Right atrium auricular region (tissue), 2 donors: ENCODE data around the gene CCNF. TPM values are rescaled to one million over a fixed set of nuclear protein-coding genes. Genes with fewer than 3 reads are reported as not detected.

Experiments used
- DNase-seq: peaks from one replicate; pipeline ENCODE4 v3.0.0-alpha.2; 2019; ENCODE audit warnings: low spot score
- H3K27ac ChIP-seq, 2 donors: fragments of 200-600 bp; sonication (generic); 1 replicate in 1 of 2; 2 replicates in 1 of 2; pipeline ENCODE4 v1.5.1; 2016 to 2019
- H3K27me3 ChIP-seq, 2 donors: fragments of 200-600 bp; sonication (generic); one replicate each; pipeline versions ENCODE4 v1.5.1 to v1.6.0; 2017 to 2019
- H3K36me3 ChIP-seq: fragments of 200-600 bp; sonication (generic); one replicate; pipeline ENCODE4 v1.5.1; 2016
- H3K4me1 ChIP-seq, 2 donors: fragments of 200-600 bp; sonication (generic); one replicate each; pipeline versions ENCODE4 v1.5.1 to v1.6.0; 2017 to 2019
- H3K4me3 ChIP-seq, 2 donors: fragments of 200-600 bp; sonication (generic); 1 replicate in 1 of 2; 2 replicates in 1 of 2; pipeline ENCODE4 v1.5.1; 2017 to 2019; ENCODE audit warnings: mild to moderate bottlenecking in 1 of 2, moderate library complexity in 1 of 2
- H3K9me3 ChIP-seq, 2 donors: fragments of 200-600 bp; sonication (generic); one replicate each; pipeline ENCODE4 v1.5.1; 2019
- microRNA-seq, 2 donors: library from miRNA; unstranded; fragments of <30 nt; microRNA quantifications; one replicate each; pipeline ENCODE4, GENCODE V29; 2016 to 2017; ENCODE audit warnings: borderline number of aligned reads in 2 of 2, borderline replicate concordance in 1 of 2
- total RNA-seq, 2 donors: library from RNA; depleted of rRNA; stranded (reverse); fragments of >200 nt; gene quantifications; one replicate each; pipeline ENCODE4 v1.1.0, GENCODE V29; 2016
- TF ChIP-seq, protein P1 (sequence below), 2 donors: fragments of 200-600 bp; sonication (generic); IDR thresholded peaks; one replicate each; pipeline ENCODE4 v1.5.1; 2019; ENCODE audit warnings: antibody characterized with exemption in 2 of 2

CCNF gene
- total RNA-seq, 2 donors from 2014 or later = 1.4 to 1.7 TPM

DNA sequence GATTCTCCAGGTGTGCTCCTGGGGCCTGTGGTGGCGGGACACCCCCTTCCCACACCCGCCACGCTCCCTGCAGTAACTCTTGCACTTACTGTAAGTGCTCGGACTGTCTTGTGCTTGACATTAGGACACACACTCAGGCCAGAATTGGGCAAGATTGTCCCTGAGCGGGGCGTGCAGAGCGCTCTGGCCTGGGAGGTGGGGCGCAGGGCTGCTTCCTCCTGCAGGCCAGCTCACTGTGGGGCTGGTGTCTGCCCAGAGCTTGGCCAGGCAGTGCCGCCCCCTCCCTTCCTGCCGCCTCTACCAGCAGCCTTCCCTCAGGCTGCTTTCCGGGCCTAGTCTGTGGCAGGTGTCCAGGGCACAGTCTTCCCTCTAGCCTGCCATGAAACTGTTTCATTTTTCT, 78.4 kb downstream of the CCNF start:
- H3K4me3 ChIP-seq = no peak overlapping the region
- H3K4me1 ChIP-seq = peaks cover 0 to 28% of the 10 kb centered on the region in 2 donors
- no peak for DNase-seq
- TF ChIP-seq, protein P1, sequence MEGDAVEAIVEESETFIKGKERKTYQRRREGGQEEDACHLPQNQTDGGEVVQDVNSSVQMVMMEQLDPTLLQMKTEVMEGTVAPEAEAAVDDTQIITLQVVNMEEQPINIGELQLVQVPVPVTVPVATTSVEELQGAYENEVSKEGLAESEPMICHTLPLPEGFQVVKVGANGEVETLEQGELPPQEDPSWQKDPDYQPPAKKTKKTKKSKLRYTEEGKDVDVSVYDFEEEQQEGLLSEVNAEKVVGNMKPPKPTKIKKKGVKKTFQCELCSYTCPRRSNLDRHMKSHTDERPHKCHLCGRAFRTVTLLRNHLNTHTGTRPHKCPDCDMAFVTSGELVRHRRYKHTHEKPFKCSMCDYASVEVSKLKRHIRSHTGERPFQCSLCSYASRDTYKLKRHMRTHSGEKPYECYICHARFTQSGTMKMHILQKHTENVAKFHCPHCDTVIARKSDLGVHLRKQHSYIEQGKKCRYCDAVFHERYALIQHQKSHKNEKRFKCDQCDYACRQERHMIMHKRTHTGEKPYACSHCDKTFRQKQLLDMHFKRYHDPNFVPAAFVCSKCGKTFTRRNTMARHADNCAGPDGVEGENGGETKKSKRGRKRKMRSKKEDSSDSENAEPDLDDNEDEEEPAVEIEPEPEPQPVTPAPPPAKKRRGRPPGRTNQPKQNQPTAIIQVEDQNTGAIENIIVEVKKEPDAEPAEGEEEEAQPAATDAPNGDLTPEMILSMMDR (IDR thresholded peaks at IDR 0.05) = no peak
- H3K27me3 ChIP-seq = no peaks in the 10 kb centered on the region
- H3K9me3 ChIP-seq = no peaks in the 10 kb centered on the region
- no peak overlapping the region for H3K27ac ChIP-seq
- H3K36me3 ChIP-seq = no peaks in the 10 kb centered on the region

Small RNA genes lying within 50 kb of the gene (microRNA-seq; reads per million reads assigned to microRNA genes)
- gene MIR6767 (0 reads per million in 2 donors), gene MIR6768 (0 reads per million in 2 donors)

Other genes with a start within 250 kb of the CCNF start
- 1 to 10 TPM; 3.5 to 4.3 TPM for gene CASKIN1, start 232.8 kb upstream of the CCNF start, total RNA-seq
- 10 to 100 TPM; 35.6 to 45.0 TPM for gene MLST8, start 224.0 kb upstream of the CCNF start, total RNA-seq
- 1 to 10 TPM; 1.2 to 1.6 TPM for gene BRICD5, start 218.6 kb upstream of the CCNF start, total RNA-seq
- 10 to 100 TPM; 15.5 to 17.7 TPM for gene PGP, start 214.6 kb upstream of the CCNF start, total RNA-seq
- gene E4F1, start 205.9 kb upstream of the CCNF start, total RNA-seq = 10 to 100 TPM; 10.0 to 16.7 TPM
- under 1 TPM in 1 of 2 donors, not detected in 1; 0.83 TPM for gene DNASE1L2, start 193.0 kb upstream of the CCNF start, total RNA-seq
- 100 to 1,000 TPM in 1 of 2 donors, 10 to 100 TPM in 1; 71.8 to 108 TPM for gene ECI1, start 177.9 kb upstream of the CCNF start, total RNA-seq
- gene RNPS1, start 161.3 kb upstream of the CCNF start, total RNA-seq = 100 to 1,000 TPM in 1 of 2 donors, 10 to 100 TPM in 1; 93.6 to 124 TPM
- 10 to 100 TPM in 1 of 2 donors, 1 to 10 TPM in 1; 7.5 to 10.1 TPM for gene ABCA3, start 88.7 kb upstream of the CCNF start, total RNA-seq
- 1 to 10 TPM in 1 of 2 donors, under 1 TPM in 1; 0.63 to 4.1 TPM for gene TEDC2, start 30.7 kb downstream of the CCNF start, total RNA-seq
- under 1 TPM; 0.22 to 0.51 TPM for gene NTN3, start 41.9 kb downstream of the CCNF start, total RNA-seq
- gene TBC1D24, start 45.7 kb downstream of the CCNF start, total RNA-seq = 10 to 100 TPM in 1 of 2 donors, 1 to 10 TPM in 1; 9.6 to 10.5 TPM
- 100 to 1,000 TPM in 1 of 2 donors, 10 to 100 TPM in 1; 63.7 to 107 TPM for gene ATP6V0C, start 84.5 kb downstream of the CCNF start, total RNA-seq
- 10 to 100 TPM; 10.6 to 12.6 TPM for gene AMDHD2, start 90.9 kb downstream of the CCNF start, total RNA-seq
- 1 to 10 TPM in 1 of 2 donors, not detected in 1; 1.5 TPM for gene CEMP1, start 102.0 kb downstream of the CCNF start, total RNA-seq
- gene PDPK1, start 108.6 kb downstream of the CCNF start, total RNA-seq = 10 to 100 TPM; 25.0 to 29.5 TPM